Measurements from ENCODE around the gene BZW2.

BZW2 gene

GRCh38 chr7:16636555-16637101, 9.4 kb upstream of the BZW2 start:
- no peak for ATAC-seq
- no peaks in the 10 kb centered on the region for H3K27me3 Mint-ChIP-seq
- no peak overlapping the region for H3K27ac Mint-ChIP-seq
- DNase-seq, result no peak
- H3K4me3 Mint-ChIP-seq, result no peak overlapping the region
- no peaks in the 10 kb centered on the region for H3K9me3 Mint-ChIP-seq
- no peaks in the 10 kb centered on the region for H3K4me1 Mint-ChIP-seq

- DNase-seq (no peak), ATAC-seq (no peak)
- Mint-ChIP-seq H3K27me3 (no peaks in the 10 kb centered on the region), H3K4me1 (no peaks in the 10 kb centered on the region), H3K4me3 (no peak overlapping the region), H3K27ac (no peak overlapping the region), H3K9me3 (no peaks in the 10 kb centered on the region)
These were observed 8.6 kb upstream of the BZW2 start for GRCh38 chr7:16637379-16637778.

- no peaks in the 10 kb centered on the region for H3K9me3 Mint-ChIP-seq
- ATAC-seq (no peak), DNase-seq (no peak)
- H3K4me1 Mint-ChIP-seq, result peaks cover 7% of the 10 kb centered on the region
- H3K27ac Mint-ChIP-seq, result no peak overlapping the region
- H3K27me3 Mint-ChIP-seq, result no peaks in the 10 kb centered on the region
- no peak overlapping the region for H3K4me3 Mint-ChIP-seq
These were observed 7.4 kb upstream of the BZW2 start for GRCh38 chr7:16638282-16639280.

GRCh38 chr7:16644157-16644556, 1.8 kb upstream of the BZW2 start:
- H3K4me1 Mint-ChIP-seq, result peaks cover 43% of the 10 kb centered on the region
- ATAC-seq (no peak), DNase-seq (no peak)
- no peaks in the 10 kb centered on the region for H3K27me3 Mint-ChIP-seq
- no peaks in the 10 kb centered on the region for H3K9me3 Mint-ChIP-seq
- H3K4me3 Mint-ChIP-seq, result peak overlapping the region; percentile 95 to 97
- H3K27ac Mint-ChIP-seq, result peak overlapping the region in 1 of 2 donors; percentile 84

GRCh38 chr7:16644636-16645592, 1.1 kb upstream of the BZW2 start:
- no peaks in the 10 kb centered on the region for H3K9me3 Mint-ChIP-seq
- peaks cover 51% of the 10 kb centered on the region for H3K4me1 Mint-ChIP-seq

GRCh38 chr7:16646472-16647072, 591 bp downstream of the BZW2 start:
- H3K27ac Mint-ChIP-seq, result peak overlapping the region; percentile 98 to 100
- H3K27me3 Mint-ChIP-seq, result no peaks in the 10 kb centered on the region
- peaks cover 62% of the 10 kb centered on the region for H3K4me1 Mint-ChIP-seq
- ATAC-seq (peak; percentile 26), DNase-seq (no peak)
- peak overlapping the region; percentile 95 to 97 for H3K4me3 Mint-ChIP-seq
- H3K9me3 Mint-ChIP-seq, result no peaks in the 10 kb centered on the region

More at GRCh38 chr7:16644636-16645592, 1.1 kb upstream of the BZW2 start:
- Mint-ChIP-seq H3K4me3 (peak overlapping the region; percentile 95 to 97), H3K27me3 (no peaks in the 10 kb centered on the region), H3K27ac (peak overlapping the region; percentile 98 to 100)
- ATAC-seq, result peak; percentile 48
- peak; percentile 55 to 60 for DNase-seq

GRCh38 chr7:16647435-16647960, 1.5 kb downstream of the BZW2 start:
- Mint-ChIP-seq H3K27me3 (no peaks in the 10 kb centered on the region), H3K4me1 (peaks cover 71% of the 10 kb centered on the region), H3K9me3 (no peaks in the 10 kb centered on the region), H3K4me3 (peak overlapping the region; percentile 95 to 97), H3K27ac (peak overlapping the region in 1 of 2 donors; percentile 33)
- DNase-seq (no peak), ATAC-seq (no peak)

GRCh38 chr7:16648551-16648950, 2.6 kb downstream of the BZW2 start:
- Mint-ChIP-seq H3K4me1 (peaks cover 74% of the 10 kb centered on the region), H3K27me3 (no peaks in the 10 kb centered on the region), H3K9me3 (no peaks in the 10 kb centered on the region), H3K27ac (no peak overlapping the region), H3K4me3 (peak overlapping the region; percentile 18 to 74)
- DNase-seq, result no peak
- no peak for ATAC-seq

GRCh38 chr7:16649196-16649595, 3.2 kb downstream of the BZW2 start:
- H3K4me3 Mint-ChIP-seq, result peak overlapping the region; percentile 5 to 74
- DNase-seq (no peak), ATAC-seq (no peak)
- no peaks in the 10 kb centered on the region for H3K27me3 Mint-ChIP-seq
- peak overlapping the region in 1 of 2 donors; percentile 52 for H3K27ac Mint-ChIP-seq
- peaks cover 69% of the 10 kb centered on the region for H3K4me1 Mint-ChIP-seq
- H3K9me3 Mint-ChIP-seq, result no peaks in the 10 kb centered on the region

GRCh38 chr7:16650266-16650665, 4.3 kb downstream of the BZW2 start:
- peaks cover 66% of the 10 kb centered on the region for H3K4me1 Mint-ChIP-seq
- DNase-seq (no peak), ATAC-seq (no peak)
- H3K9me3 Mint-ChIP-seq, result no peaks in the 10 kb centered on the region
- no peak overlapping the region for H3K27ac Mint-ChIP-seq
- H3K4me3 Mint-ChIP-seq, result peak overlapping the region; percentile 5 to 37
- H3K27me3 Mint-ChIP-seq, result no peaks in the 10 kb centered on the region

- peaks cover 68% of the 10 kb centered on the region for H3K4me1 Mint-ChIP-seq
- H3K9me3 Mint-ChIP-seq, result no peaks in the 10 kb centered on the region
- H3K27ac Mint-ChIP-seq, result no peak overlapping the region
- H3K4me3 Mint-ChIP-seq, result peak overlapping the region; percentile 7 to 44
- no peaks in the 10 kb centered on the region for H3K27me3 Mint-ChIP-seq
- no peak for ATAC-seq
- no peak for DNase-seq
These were observed 5.6 kb downstream of the BZW2 start for GRCh38 chr7:16651396-16652239.

- DNase-seq (no peak), ATAC-seq (no peak)
- H3K27me3 Mint-ChIP-seq, result no peaks in the 10 kb centered on the region
- no peak overlapping the region for H3K4me3 Mint-ChIP-seq
- H3K27ac Mint-ChIP-seq, result no peak overlapping the region
- H3K4me1 Mint-ChIP-seq, result peaks cover 70% of the 10 kb centered on the region
- H3K9me3 Mint-ChIP-seq, result no peaks in the 10 kb centered on the region
These were observed 6.2 kb downstream of the BZW2 start for GRCh38 chr7:16652240-16652583.

- no peak overlapping the region for H3K4me3 Mint-ChIP-seq
- no peaks in the 10 kb centered on the region for H3K27me3 Mint-ChIP-seq
- ATAC-seq (no peak), DNase-seq (no peak)
- H3K4me1 Mint-ChIP-seq, result peaks cover 70% of the 10 kb centered on the region
- no peak overlapping the region for H3K27ac Mint-ChIP-seq
- H3K9me3 Mint-ChIP-seq, result no peaks in the 10 kb centered on the region
These were observed 6.9 kb downstream of the BZW2 start for GRCh38 chr7:16652888-16653287.

GRCh38 chr7:16655394-16655793, 9.4 kb downstream of the BZW2 start:
- H3K4me1 Mint-ChIP-seq, result peaks cover 48% of the 10 kb centered on the region
- DNase-seq, result no peak
- no peaks in the 10 kb centered on the region for H3K9me3 Mint-ChIP-seq
- no peaks in the 10 kb centered on the region for H3K27me3 Mint-ChIP-seq
- ATAC-seq, result no peak
- peak overlapping the region in 1 of 2 donors; percentile 50 for H3K27ac Mint-ChIP-seq
- H3K4me3 Mint-ChIP-seq, result no peak overlapping the region
